Peyer's patch (tissue), 4 donors: ENCODE measurements around the gene DENND4C.

Source experiments
- POLR2A ChIP-seq, 2 donors: fragments of 450-650 bp; IDR thresholded peaks; one replicate each; pipeline ENCODE4 v1.5.1; 2017; ENCODE audit warnings: antibody characterized with exemption in 2 of 2, mild to moderate bottlenecking in 2 of 2, moderate library complexity in 2 of 2
- TF ChIP-seq, protein P1 (sequence below), 6 experiments: fragments of 450-650 bp in 4 of 6; fragments of 200-600 bp in 2 of 6; sonication (generic) in 1 of 6; IDR thresholded peaks; one replicate each; pipeline ENCODE4 v1.5.1; 2017 to 2019; ENCODE audit warnings: antibody characterized with exemption in 6 of 6, mild to moderate bottlenecking in 3 of 6, moderate library complexity in 1 of 6

DNA sequence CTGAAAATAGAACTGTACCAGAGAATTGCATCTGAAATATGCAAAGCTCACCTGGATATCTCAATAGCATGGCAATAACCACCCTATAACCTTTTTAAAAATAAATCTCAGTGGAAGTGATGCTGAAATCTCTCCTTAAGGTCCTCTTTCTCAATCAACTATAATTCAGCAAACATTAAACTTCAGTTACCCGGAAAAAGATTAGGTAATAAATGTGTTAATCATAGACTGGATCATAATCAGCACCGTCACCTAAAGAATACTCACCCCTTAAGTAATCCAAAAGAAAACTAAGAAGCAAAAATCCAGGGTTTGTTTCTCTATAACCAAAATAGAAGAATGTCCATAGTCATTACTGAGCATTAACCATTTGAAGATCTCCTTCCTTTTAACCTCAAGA is 44.3 kb upstream of the DENND4C start:
- no peak for TF ChIP-seq POLR2A (IDR thresholded peaks at IDR 0.05)
- TF ChIP-seq, protein P1, sequence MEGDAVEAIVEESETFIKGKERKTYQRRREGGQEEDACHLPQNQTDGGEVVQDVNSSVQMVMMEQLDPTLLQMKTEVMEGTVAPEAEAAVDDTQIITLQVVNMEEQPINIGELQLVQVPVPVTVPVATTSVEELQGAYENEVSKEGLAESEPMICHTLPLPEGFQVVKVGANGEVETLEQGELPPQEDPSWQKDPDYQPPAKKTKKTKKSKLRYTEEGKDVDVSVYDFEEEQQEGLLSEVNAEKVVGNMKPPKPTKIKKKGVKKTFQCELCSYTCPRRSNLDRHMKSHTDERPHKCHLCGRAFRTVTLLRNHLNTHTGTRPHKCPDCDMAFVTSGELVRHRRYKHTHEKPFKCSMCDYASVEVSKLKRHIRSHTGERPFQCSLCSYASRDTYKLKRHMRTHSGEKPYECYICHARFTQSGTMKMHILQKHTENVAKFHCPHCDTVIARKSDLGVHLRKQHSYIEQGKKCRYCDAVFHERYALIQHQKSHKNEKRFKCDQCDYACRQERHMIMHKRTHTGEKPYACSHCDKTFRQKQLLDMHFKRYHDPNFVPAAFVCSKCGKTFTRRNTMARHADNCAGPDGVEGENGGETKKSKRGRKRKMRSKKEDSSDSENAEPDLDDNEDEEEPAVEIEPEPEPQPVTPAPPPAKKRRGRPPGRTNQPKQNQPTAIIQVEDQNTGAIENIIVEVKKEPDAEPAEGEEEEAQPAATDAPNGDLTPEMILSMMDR (IDR thresholded peaks at IDR 0.05) = no peak
